ENCODE measurements around the gene SYPL1.

Gene SYPL1

GRCh38 chr7:106089647-106090046 lies 22.5 kb downstream of the SYPL1 start:
- DNase-seq: no peak

- DNase-seq: no peak
These were observed 24.1 kb downstream of the SYPL1 start for GRCh38 chr7:106088014-106088413.

- no peak for DNase-seq
These were observed 26.1 kb downstream of the SYPL1 start for GRCh38 chr7:106086062-106086461.

GRCh38 chr7:106085015-106085414 lies 27.1 kb downstream of the SYPL1 start:
- DNase-seq: no peak

- no peak for DNase-seq
These were observed 28.4 kb downstream of the SYPL1 start for GRCh38 chr7:106083717-106084116.

GRCh38 chr7:106082087-106082854 lies 29.8 kb downstream of the SYPL1 start:
- DNase-seq: no peak

- no peak for DNase-seq
These were observed 31.7 kb downstream of the SYPL1 start for GRCh38 chr7:106080300-106080987.

- no peak for DNase-seq
These were observed 35.6 kb downstream of the SYPL1 start for GRCh38 chr7:106076537-106076936.

GRCh38 chr7:106075937-106076336 lies 36.2 kb downstream of the SYPL1 start:
- DNase-seq: no peak

GRCh38 chr7:106074257-106074656 lies 37.9 kb downstream of the SYPL1 start:
- no peak for DNase-seq

- DNase-seq: no peak
These were observed 38.4 kb downstream of the SYPL1 start for GRCh38 chr7:106073701-106074100.

- no peak for DNase-seq
These were observed 39.4 kb downstream of the SYPL1 start for GRCh38 chr7:106072715-106073091.

- DNase-seq: no peak
These were observed 40.0 kb downstream of the SYPL1 start for GRCh38 chr7:106071999-106072714.

- no peak for DNase-seq
These were observed 40.6 kb downstream of the SYPL1 start for GRCh38 chr7:106071356-106071998.

GRCh38 chr7:106070567-106071254 lies 41.4 kb downstream of the SYPL1 start:
- DNase-seq: peak; percentile 62

- no peak for DNase-seq
These were observed 41.9 kb downstream of the SYPL1 start for GRCh38 chr7:106070201-106070551.

- DNase-seq: no peak
These were observed 42.5 kb downstream of the SYPL1 start for GRCh38 chr7:106069471-106070200.

- DNase-seq: no peak
These were observed 43.1 kb downstream of the SYPL1 start for GRCh38 chr7:106068986-106069385.

GRCh38 chr7:106068538-106068961 lies 43.6 kb downstream of the SYPL1 start:
- DNase-seq: no peak

- no peak for DNase-seq
These were observed 44.4 kb downstream of the SYPL1 start for GRCh38 chr7:106067678-106068077.

- DNase-seq: peak; percentile 44
These were observed 46.3 kb downstream of the SYPL1 start for GRCh38 chr7:106065575-106066500.

All from NCI-H2227 treated with DMSO at 0.1 percent for 48 hours (cell line).